Islet precursor cell (in vitro differentiated cells): Measurements from ENCODE around the gene ADGRA3.
A peak's percentile ranks its signal among the peaks of the same experiment; 100 is the strongest.

Experiments used
- DNase-seq: peaks from one replicate; pipeline ENCODE4 v3.0.0-alpha.2; 2018

Gene ADGRA3

GRCh38 chr4:22515888-22516541 lies at the start of gene ADGRA3:
Gene ADGRA3 (minus strand): TSS chr4:22516066. CDS start chr4:22515784, 282 bp downstream.
- peak; percentile 92 for DNase-seq

- DNase-seq = no peak
These were observed 40.6 kb upstream of the ADGRA3 start for GRCh38 chr4:22556495-22556894.

- no peak for DNase-seq
These were observed 38.8 kb upstream of the ADGRA3 start for GRCh38 chr4:22554670-22555069.

- no peak for DNase-seq
These were observed 37.7 kb upstream of the ADGRA3 start for GRCh38 chr4:22553560-22553959.

GRCh38 chr4:22552812-22553211 lies 36.9 kb upstream of the ADGRA3 start:
- no peak for DNase-seq

GRCh38 chr4:22551550-22551949 lies 35.7 kb upstream of the ADGRA3 start:
- no peak for DNase-seq

- no peak for DNase-seq
These were observed 30.4 kb upstream of the ADGRA3 start for GRCh38 chr4:22546299-22546698.

- DNase-seq = no peak
These were observed 23.4 kb upstream of the ADGRA3 start for GRCh38 chr4:22539251-22539650.

GRCh38 chr4:22537864-22538263 lies 22.0 kb upstream of the ADGRA3 start:
- DNase-seq = no peak

- DNase-seq = no peak
These were observed 18.5 kb upstream of the ADGRA3 start for GRCh38 chr4:22534374-22534773.

GRCh38 chr4:22532896-22533295 lies 17.0 kb upstream of the ADGRA3 start:
- no peak for DNase-seq

GRCh38 chr4:22532117-22532516 lies 16.3 kb upstream of the ADGRA3 start:
- no peak for DNase-seq

- no peak for DNase-seq
These were observed 15.6 kb upstream of the ADGRA3 start for GRCh38 chr4:22531311-22532019.

GRCh38 chr4:22524895-22525294 lies 9.0 kb upstream of the ADGRA3 start:
- no peak for DNase-seq

GRCh38 chr4:22522706-22523501 lies 7.0 kb upstream of the ADGRA3 start:
- no peak for DNase-seq

- no peak for DNase-seq
These were observed 6.3 kb upstream of the ADGRA3 start for GRCh38 chr4:22522206-22522605.

GRCh38 chr4:22521240-22521639 lies 5.4 kb upstream of the ADGRA3 start:
- no peak for DNase-seq

- peak; percentile 86 for DNase-seq
These were observed 550 bp downstream of the ADGRA3 start for GRCh38 chr4:22515145-22515887.

GRCh38 chr4:22514481-22514880 lies 1.4 kb downstream of the ADGRA3 start:
- DNase-seq = no peak

GRCh38 chr4:22514001-22514400 lies 1.9 kb downstream of the ADGRA3 start:
- no peak for DNase-seq

- no peak for DNase-seq
These were observed 3.6 kb downstream of the ADGRA3 start for GRCh38 chr4:22512306-22512705.

- no peak for DNase-seq
These were observed 5.1 kb downstream of the ADGRA3 start for GRCh38 chr4:22510750-22511149.

GRCh38 chr4:22508376-22508775 lies 7.5 kb downstream of the ADGRA3 start:
- DNase-seq = no peak
